NOMO-1 treated with dmso at 0.1 percent for 144 hours (cell line): ENCODE results near the gene GLT1D1.

Experiments used
- DNase-seq: peaks from one replicate; lab custom pipeline; 2025; ENCODE audit not compliant: unreplicated experiment; lab: John Stamatoyannopoulos, UW

The GLT1D1 gene

GRCh38 chr12:128911861-128912260 is 58.6 kb downstream of the GLT1D1 start:
- no peak for DNase-seq

GRCh38 chr12:128914908-128915563 is 61.8 kb downstream of the GLT1D1 start:
- DNase-seq = peak; percentile 92

- DNase-seq = no peak
Measured at GRCh38 chr12:128916425-128916824, 63.1 kb downstream of the GLT1D1 start.

- no peak for DNase-seq
Measured at GRCh38 chr12:128918481-128919260, 65.4 kb downstream of the GLT1D1 start.

- peak; percentile 78 for DNase-seq
Measured at GRCh38 chr12:128920468-128920867, 67.2 kb downstream of the GLT1D1 start.

GRCh38 chr12:128928361-128928760 is 75.1 kb downstream of the GLT1D1 start:
- no peak for DNase-seq

GRCh38 chr12:128929057-128929456 is 75.8 kb downstream of the GLT1D1 start:
- DNase-seq = no peak

GRCh38 chr12:128930606-128931005 is 77.3 kb downstream of the GLT1D1 start:
- DNase-seq = no peak

GRCh38 chr12:128932521-128932920 is 79.2 kb downstream of the GLT1D1 start:
- DNase-seq = no peak

GRCh38 chr12:128933039-128933438 is 79.8 kb downstream of the GLT1D1 start:
- DNase-seq = no peak

- DNase-seq = no peak
Measured at GRCh38 chr12:128933926-128934325, 80.6 kb downstream of the GLT1D1 start.

- no peak for DNase-seq
Measured at GRCh38 chr12:128938886-128939285, 85.6 kb downstream of the GLT1D1 start.

GRCh38 chr12:128940090-128940888 is 87.0 kb downstream of the GLT1D1 start:
- DNase-seq = no peak

GRCh38 chr12:128940974-128941373 is 87.7 kb downstream of the GLT1D1 start:
- DNase-seq = no peak

- no peak for DNase-seq
Measured at GRCh38 chr12:128942960-128943477, 89.7 kb downstream of the GLT1D1 start.

- DNase-seq = no peak
Measured at GRCh38 chr12:128944956-128945355, 91.7 kb downstream of the GLT1D1 start.

GRCh38 chr12:128947209-128947608 is 93.9 kb downstream of the GLT1D1 start:
- no peak for DNase-seq

- no peak for DNase-seq
Measured at GRCh38 chr12:128949086-128949485, 95.8 kb downstream of the GLT1D1 start.

- no peak for DNase-seq
Measured at GRCh38 chr12:128951448-128951847, 98.2 kb downstream of the GLT1D1 start.

GRCh38 chr12:128956755-128957154 is 103.5 kb downstream of the GLT1D1 start:
- no peak for DNase-seq

- no peak for DNase-seq
Measured at GRCh38 chr12:128959901-128960300, 106.6 kb downstream of the GLT1D1 start.
